ENCODE measurements around the gene IER5. TPM values are rescaled to one million over a fixed set of nuclear protein-coding genes. Genes with fewer than 3 reads are reported as not detected.

IER5 gene
- polyA plus RNA-seq, 1 of the 3 experiments (the other 2 are of a cell fraction) = 52.9 TPM

- no peaks in the 10 kb centered on the region for H3K9me3 ChIP-seq
- no peak overlapping the region for H3K9ac ChIP-seq
- H3K79me2 ChIP-seq (ENCODE audit: insufficient read depth) = no peaks in the 10 kb centered on the region
- no peak overlapping the region for H3K4me3 ChIP-seq (ENCODE audit: low read depth in 2 of 2, low read length in 1 of 2)
- no peak overlapping the region for H2AFZ ChIP-seq (ENCODE audit: low read depth)
- ChIA-PET POLR2A (no interaction called here), CTCF (no interaction called here)
- H3F3A ChIP-seq (replicated peaks; ENCODE audit: insufficient read depth) = no peaks in the 10 kb centered on the region
- H3K27me3 ChIP-seq (ENCODE audit: insufficient read depth) = no peaks in the 10 kb centered on the region
- no peak overlapping the region for H3K27ac ChIP-seq (ENCODE audit: low read depth in 2 of 2, low read length in 1 of 2)
- WGBS (ENCODE audit: low lambda C conversion rate) = 65% methylated on average over 6 of the region's 6 CpGs
- no peaks in the 10 kb centered on the region for H3K9me2 ChIP-seq
- H3K4me1 ChIP-seq (ENCODE audit: control insufficient read depth in 1 of 2, insufficient read depth in 2 of 2, low read depth in 1 of 2, low read length in 1 of 2) = no peaks in the 10 kb centered on the region; a peak in 1 of 4 replicates
- TF ChIP-seq CTCF (IDR thresholded peaks at IDR 0.05) (no peak), USF2 (IDR thresholded peaks at IDR 0.05; ENCODE audit: borderline replicate concordance, low read depth, low read length) (no peak), EZH2phosphoT487 (IDR thresholded peaks at IDR 0.05; ENCODE audit: borderline replicate concordance, low read depth) (no peak), PBX3 (IDR thresholded peaks at IDR 0.05) (no peak), ELF1 (IDR thresholded peaks at IDR 0.05) (no peak), FOXJ3 (CRISPR knock-in tag; IDR thresholded peaks at IDR 0.05) (no peak), RXRA (IDR thresholded peaks at IDR 0.05; ENCODE audit: borderline replicate concordance, low read depth) (no peak), MEF2A (IDR thresholded peaks at IDR 0.05; ENCODE audit: borderline replicate concordance, low read depth) (no peak), ZBTB33 (IDR thresholded peaks at IDR 0.05; ENCODE audit: borderline replicate concordance, low read depth) (no peak), NFIC (IDR thresholded peaks at IDR 0.05; ENCODE audit: borderline replicate concordance) (no peak), TEAD4 (IDR thresholded peaks at IDR 0.05; ENCODE audit: borderline replicate concordance, insufficient read depth) (no peak), RAD21 (IDR thresholded peaks at IDR 0.05; ENCODE audit: low read length) (no peak), MXI1 (IDR thresholded peaks at IDR 0.05; ENCODE audit: low read depth, low read length) (no peak), FOSL2 (IDR thresholded peaks at IDR 0.05; ENCODE audit: borderline replicate concordance, low read depth) (no peak), CHD2 (IDR thresholded peaks at IDR 0.05; ENCODE audit: low read length, partially characterized antibody) (no peak), GABPA (IDR thresholded peaks at IDR 0.05; ENCODE audit: low read depth) (no peak), JUND (IDR thresholded peaks at IDR 0.05) (no peak), MAX (IDR thresholded peaks at IDR 0.05; ENCODE audit: low read depth) (no peak), USF1 (IDR thresholded peaks at IDR 0.05; ENCODE audit: borderline replicate concordance, low read depth) (no peak)
- no peaks in the 10 kb centered on the region for H3K36me3 ChIP-seq (replicated peaks in 1 of 2; ENCODE audit: control insufficient read depth in 1 of 2, insufficient read depth in 2 of 2, low read length in 1 of 2)
- no peaks in the 10 kb centered on the region for H4K20me1 ChIP-seq (ENCODE audit: insufficient read depth)
- H3K4me2 ChIP-seq = no peak overlapping the region
- no peak for DNase-seq
Measured at GRCh38 chr1:181056560-181056959, 31.9 kb upstream of the IER5 start.
